Endothelial cell of umbilical vein (primary cell): Measurements from ENCODE around the gene OLFML2A. TPM values are rescaled to one million over a fixed set of nuclear protein-coding genes. Genes with fewer than 3 reads are reported as not detected.

Source experiments
- BruUV-seq: library from RNA; stranded (reverse); fragments of 400-500 nt; replicated peaks from 2 replicates; lab custom pipeline; 2021; lab: Mats Ljungman, UMichigan
- CTCF ChIA-PET: fragments of 300-600, 350-600 bp; sonication (Branson Sonifier 250); formaldehyde crosslinking; loops from one replicate; lab custom pipeline; 2021; ENCODE audit warnings: antibody characterized with exemption, inconsistent platforms; lab: Charles Lee
- POLR2A ChIA-PET: fragments of 300-600, 350-600 bp; sonication (Branson Sonifier 250); formaldehyde crosslinking; loops from one replicate; lab custom pipeline; 2021; ENCODE audit warnings: antibody characterized with exemption, inconsistent platforms; lab: Charles Lee
- DNase-seq: peaks from one replicate; pipeline ENCODE4 v3.0.0-alpha.2; 2011; ENCODE audit warnings: low read depth, low spot score
- FAIRE-seq: peaks from 2 replicates; lab custom pipeline; 2011; peaks lifted over from hg19 to GRCh38; lab: Jason Lieb, UNC
- H2AFZ ChIP-seq: 2 replicates; pipeline ENCODE4 v1.6.0; 2012; ENCODE audit warnings: low read depth, low read length, control low read depth, inconsistent platforms
- H3K27ac ChIP-seq: 2 replicates; pipeline ENCODE4 v1.5.1; 2011; ENCODE audit warnings: low read depth, mild to moderate bottlenecking, control low read depth, low read length, moderate library complexity; ENCODE audit not compliant: insufficient read depth
- H3K27me3 ChIP-seq, 2 experiments: 2 replicates each; pipeline versions ENCODE4 v1.6.0 to v1.6.1; 2011; ENCODE audit warnings: low read length in 2 of 2, mixed read lengths in 1 of 2; ENCODE audit not compliant: control insufficient read depth in 2 of 2, insufficient read depth in 2 of 2
- H3K36me3 ChIP-seq, 2 experiments: 2 replicates in 1 of 2; 3 replicates in 1 of 2; pipeline ENCODE4 v1.5.1; 2011; ENCODE audit warnings: low read length in 2 of 2, mild to moderate bottlenecking in 1 of 2, moderate library complexity in 1 of 2; ENCODE audit not compliant: control insufficient read depth in 2 of 2, insufficient read depth in 2 of 2; ENCODE audit errors: extremely low read depth in 1 of 2
- H3K4me1 ChIP-seq: 3 replicates; pipeline ENCODE4 v1.5.1; 2011; ENCODE audit warnings: mild to moderate bottlenecking, low read length; ENCODE audit not compliant: control insufficient read depth, insufficient read depth; ENCODE audit errors: extremely low read depth
- H3K4me2 ChIP-seq: 2 replicates; pipeline ENCODE4 v1.6.1; 2011; ENCODE audit warnings: low read length, control low read depth, mixed read lengths; ENCODE audit not compliant: insufficient read depth
- H3K4me3 ChIP-seq, 3 experiments: fragments of 200-600 bp in 1 of 3; sonication (generic), shearing (Covaris generic) in 1 of 3; replicated peaks in 1 of 3; 2 replicates each; pipeline ENCODE4 v1.5.1; 2011 to 2016; ENCODE audit warnings: control low read depth in 3 of 3, low read length in 3 of 3, mild to moderate bottlenecking in 2 of 3, inconsistent platforms in 1 of 3, low read depth in 1 of 3, moderate library complexity in 1 of 3; ENCODE audit not compliant: insufficient read depth in 1 of 3
- H3K79me2 ChIP-seq: 2 replicates; pipeline ENCODE4 v1.6.0; 2012; ENCODE audit warnings: low read length, inconsistent platforms; ENCODE audit not compliant: control insufficient read depth, insufficient read depth
- H3K9ac ChIP-seq: replicated peaks from 2 replicates; pipeline ENCODE3; 2011; ENCODE audit warnings: low read length, control low read depth; ENCODE audit not compliant: insufficient read depth; ENCODE audit errors: extremely low read depth
- H3K9me1 ChIP-seq: replicated peaks from 3 replicates; pipeline ENCODE4 v1.6.0; 2011; ENCODE audit warnings: mild to moderate bottlenecking, low read length; ENCODE audit not compliant: control insufficient read depth, insufficient read depth; ENCODE audit errors: extremely low read depth
- H3K9me3 ChIP-seq: replicated peaks from 2 replicates; pipeline ENCODE4 v1.5.1; 2012; ENCODE audit warnings: low read length, inconsistent platforms; ENCODE audit not compliant: control insufficient read depth, insufficient read depth
- H4K20me1 ChIP-seq: replicated peaks from 2 replicates; pipeline ENCODE3; 2011; ENCODE audit warnings: mild to moderate bottlenecking, low read length; ENCODE audit not compliant: control insufficient read depth, insufficient read depth; ENCODE audit errors: extremely low read depth
- EZH2 ChIP-seq: IDR thresholded peaks from 2 replicates; pipeline ENCODE4 v1.6.1; 2012; ENCODE audit warnings: borderline replicate concordance, low read depth, mild to moderate bottlenecking, moderate library complexity, low read length, inconsistent platforms; ENCODE audit not compliant: severe bottlenecking
- FOS ChIP-seq: IDR thresholded peaks from 2 replicates; pipeline ENCODE4 v1.6.1; 2011; ENCODE audit warnings: mild to moderate bottlenecking, low read length, moderate library complexity, borderline replicate concordance; ENCODE audit not compliant: insufficient read depth
- GATA2 ChIP-seq: IDR thresholded peaks from 2 replicates; pipeline ENCODE4 v1.7.0; 2011; ENCODE audit warnings: low read depth, mild to moderate bottlenecking, moderate library complexity, mixed read lengths, low read length; ENCODE audit not compliant: insufficient read length, insufficient read depth
- JUN ChIP-seq: IDR thresholded peaks from 2 replicates; pipeline ENCODE4 v1.6.1; 2011; ENCODE audit warnings: borderline replicate concordance, low read depth; ENCODE audit not compliant: insufficient read length, insufficient read depth
- MYC ChIP-seq: IDR thresholded peaks from one replicate; pipeline ENCODE4 v1.6.1; 2011; ENCODE audit warnings: mild to moderate bottlenecking, low read depth, low read length
- POLR2A ChIP-seq: IDR thresholded peaks from 2 replicates; pipeline ENCODE4 v1.6.1; 2012; ENCODE audit warnings: low read depth, mild to moderate bottlenecking, control low read depth, low read length
- POLR2AphosphoS5 ChIP-seq: IDR thresholded peaks from 2 replicates; pipeline ENCODE4 v1.6.1; 2012; ENCODE audit warnings: low read depth, mild to moderate bottlenecking, control low read depth, low read length, moderate library complexity; ENCODE audit not compliant: insufficient read depth
- dilution Hi-C: fragments of 300-500 bp; cut with MboI; formaldehyde crosslinking; loops from one replicate; pipeline ENCODE4 v1.15.0; 2019; ENCODE audit warnings: low sequenced_read_pairs; ENCODE audit not compliant: extremely low pct_ligation_motif_present
- intact Hi-C: fragments of 100-400 bp; cut with micrococcal nuclease; formaldehyde crosslinking; loops from one replicate; pipeline ENCODE4 v1.10.0; 2022
- polyA plus RNA-seq, 4 experiments: library from polyadenylated mRNA; depleted of rRNA in 3 of 4; stranded (reverse) in 3 of 4; unstranded in 1 of 4; fragments of >200 nt; gene quantifications; 2 replicates each; pipeline versions ENCODE4 v1.2.1 to v1.2.3, GENCODE V29; 2011 to 2012; ENCODE audit warnings: missing spikeins in 1 of 4
- total RNA-seq: library from RNA; stranded (reverse); gene quantifications from 2 replicates; pipeline ENCODE4 v1.2.3, GENCODE V29; 2021
- TF ChIP-seq, protein P1 (sequence below): IDR thresholded peaks from 2 replicates; pipeline ENCODE4 v1.6.1; 2011; ENCODE audit not compliant: insufficient read depth, insufficient read length
- TF ChIP-seq, protein P2 (sequence below), 2 donors: IDR thresholded peaks; 1 replicate in 1 of 2; 2 replicates in 1 of 2; pipeline ENCODE4 v1.5.1; 2011; ENCODE audit warnings: low read length in 2 of 2, mild to moderate bottlenecking in 2 of 2, moderate library complexity in 2 of 2, control low read depth in 1 of 2, inconsistent platforms in 1 of 2, low read depth in 1 of 2; ENCODE audit not compliant: insufficient read depth in 1 of 2; ENCODE audit errors: extremely low read depth in 1 of 2

The OLFML2A gene
- total and polyA plus RNA-seq, 2 donors (not counting 3 experiments of a cell fraction or from before 2014, with no cell fraction given): 0.92 to 1.1 TPM

DNA sequence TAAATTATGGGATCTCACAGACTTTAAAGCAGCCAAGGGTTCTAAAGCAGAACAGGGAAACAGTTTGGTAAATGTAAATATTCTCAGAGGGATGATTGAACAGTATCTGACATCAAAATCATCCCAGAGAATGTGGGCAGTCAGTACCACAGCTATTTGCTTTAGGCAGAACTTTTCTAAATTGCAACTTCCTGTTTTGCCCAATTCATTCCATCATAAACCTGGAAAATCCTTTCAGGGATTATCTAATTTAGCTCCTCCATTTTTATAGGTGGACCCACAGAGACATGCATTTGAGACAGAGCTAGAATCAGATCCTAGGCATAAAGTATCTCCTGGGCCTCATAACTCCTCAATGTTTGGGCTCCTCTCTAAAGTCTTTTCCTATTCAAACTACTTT is 18.2 kb upstream of the OLFML2A start:
- DNase-seq (no peak), FAIRE-seq (no peak)
- ChIA-PET CTCF (interaction anchor here (0.7 to 9.4 kb wide), 5 partner anchors 8 to 141 kb away, joined by 3 to 82 read pairs (median 4); partner anchors contain the start of genes NR6A1 and WDR38), POLR2A (no interaction called here)
- H3K36me3 ChIP-seq: no peaks in the 10 kb centered on the region
- H3K4me3 ChIP-seq: no peak overlapping the region
- no peaks in the 10 kb centered on the region for H3K9me3 ChIP-seq
- no peak overlapping the region for H3K9ac ChIP-seq
- intact Hi-C loops: no loop called here
- no peak overlapping the region for H3K4me2 ChIP-seq
- no peaks in the 10 kb centered on the region for H3K79me2 ChIP-seq
- H3K9me1 ChIP-seq: no peaks in the 10 kb centered on the region
- H4K20me1 ChIP-seq: no peaks in the 10 kb centered on the region
- H3K4me1 ChIP-seq: no peaks in the 10 kb centered on the region
- no peak overlapping the region for H2AFZ ChIP-seq
- TF ChIP-seq, protein P1, sequence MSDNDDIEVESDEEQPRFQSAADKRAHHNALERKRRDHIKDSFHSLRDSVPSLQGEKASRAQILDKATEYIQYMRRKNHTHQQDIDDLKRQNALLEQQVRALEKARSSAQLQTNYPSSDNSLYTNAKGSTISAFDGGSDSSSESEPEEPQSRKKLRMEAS: no peak
- TF ChIP-seq JUN: no peak
- BruUV-seq: no TSS peak
- H3K27ac ChIP-seq: no peak overlapping the region
- peaks cover 49 to 88% of the 10 kb centered on the region in 2 experiments for H3K27me3 ChIP-seq
- dilution Hi-C loops: no loop called here

DNA sequence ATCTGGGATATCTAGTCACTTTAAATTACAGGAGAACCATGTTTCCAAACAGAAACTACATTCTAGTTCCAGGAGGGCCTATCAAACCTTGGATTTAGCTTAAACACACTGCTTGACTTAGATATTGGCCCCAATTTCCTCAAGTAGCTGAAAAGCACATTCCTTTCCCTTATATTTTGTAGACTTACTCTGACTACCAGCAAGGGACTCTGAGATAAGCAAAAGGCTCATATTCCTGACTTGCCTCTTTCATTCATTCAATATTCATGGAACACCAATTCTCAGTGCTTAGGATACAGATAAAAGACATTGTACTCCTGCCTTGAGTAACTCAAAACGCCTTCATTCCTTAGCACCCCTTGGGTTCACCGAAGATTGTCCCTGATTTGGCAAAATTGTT is 17.6 kb upstream of the OLFML2A start:
- dilution Hi-C loops: no loop called here
- CTCF ChIA-PET: interaction anchor here (1.4 to 9.4 kb wide), 3 partner anchors 13 to 142 kb away, joined by 3 to 82 read pairs (median 16); partner anchors contain the start of genes NR6A1 and WDR38
- intact Hi-C loops: no loop called here
- POLR2A ChIA-PET: no interaction called here
- no peak for FAIRE-seq
- H3K9ac ChIP-seq: no peak overlapping the region
- no TSS peak for BruUV-seq
- no peak overlapping the region for H3K27ac ChIP-seq
- H3K36me3 ChIP-seq: no peaks in the 10 kb centered on the region
- no peaks in the 10 kb centered on the region for H3K9me1 ChIP-seq
- DNase-seq: no peak
- no peak overlapping the region for H3K4me2 ChIP-seq
- no peaks in the 10 kb centered on the region for H3K79me2 ChIP-seq
- no peaks in the 10 kb centered on the region for H4K20me1 ChIP-seq
- TF ChIP-seq POLR2AphosphoS5: no peak
- TF ChIP-seq MYC: no peak
- TF ChIP-seq FOS: no peak
- TF ChIP-seq EZH2: no peak
- TF ChIP-seq JUN: no peak
- TF ChIP-seq, protein P1: no peak
- no peak for TF ChIP-seq POLR2A
- TF ChIP-seq, protein P2, sequence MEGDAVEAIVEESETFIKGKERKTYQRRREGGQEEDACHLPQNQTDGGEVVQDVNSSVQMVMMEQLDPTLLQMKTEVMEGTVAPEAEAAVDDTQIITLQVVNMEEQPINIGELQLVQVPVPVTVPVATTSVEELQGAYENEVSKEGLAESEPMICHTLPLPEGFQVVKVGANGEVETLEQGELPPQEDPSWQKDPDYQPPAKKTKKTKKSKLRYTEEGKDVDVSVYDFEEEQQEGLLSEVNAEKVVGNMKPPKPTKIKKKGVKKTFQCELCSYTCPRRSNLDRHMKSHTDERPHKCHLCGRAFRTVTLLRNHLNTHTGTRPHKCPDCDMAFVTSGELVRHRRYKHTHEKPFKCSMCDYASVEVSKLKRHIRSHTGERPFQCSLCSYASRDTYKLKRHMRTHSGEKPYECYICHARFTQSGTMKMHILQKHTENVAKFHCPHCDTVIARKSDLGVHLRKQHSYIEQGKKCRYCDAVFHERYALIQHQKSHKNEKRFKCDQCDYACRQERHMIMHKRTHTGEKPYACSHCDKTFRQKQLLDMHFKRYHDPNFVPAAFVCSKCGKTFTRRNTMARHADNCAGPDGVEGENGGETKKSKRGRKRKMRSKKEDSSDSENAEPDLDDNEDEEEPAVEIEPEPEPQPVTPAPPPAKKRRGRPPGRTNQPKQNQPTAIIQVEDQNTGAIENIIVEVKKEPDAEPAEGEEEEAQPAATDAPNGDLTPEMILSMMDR (IDR thresholded peaks at IDR 0.05; ENCODE audit: extremely low read depth in 1 of 2, insufficient read depth in 1 of 2, low read depth in 1 of 2, low read length in 2 of 2): no peak
- no peak for TF ChIP-seq GATA2
- H3K27me3 ChIP-seq: peaks cover 50 to 88% of the 10 kb centered on the region in 2 experiments
- no peak overlapping the region for H2AFZ ChIP-seq
- H3K9me3 ChIP-seq: no peaks in the 10 kb centered on the region
- H3K4me3 ChIP-seq: no peak overlapping the region
- no peaks in the 10 kb centered on the region for H3K4me1 ChIP-seq
